K562 (cell line): ENCODE data around the gene KIAA2012. TPM values are rescaled to one million over a fixed set of nuclear protein-coding genes. Genes with fewer than 3 reads are reported as not detected.

Experiments
- ATAC-seq: fragments of 200-7000 bp; cut with Tn5 transposase; 3 replicates; pipeline ENCODE4 v1.9.1; 2020; ENCODE audit warnings: moderate library complexity
- BruUV-seq: library from RNA; stranded (reverse); fragments of 400-500 nt; replicated peaks from 2 replicates; lab custom pipeline; 2021; lab: Mats Ljungman, UMichigan
- CTCF ChIA-PET: fragments of 300-600 bp; formaldehyde crosslinking; extraction: SDS; loops from one replicate; lab custom pipeline; 2021; ENCODE audit warnings: low intra/inter-chr PET ratio; lab: Yijun Ruan, JAX
- POLR2A ChIA-PET: fragments of 300-600, 350-650 bp; sonication (Branson Sonifier 250); formaldehyde crosslinking; extraction: SDS; loops from one replicate; lab custom pipeline; 2021; ENCODE audit warnings: antibody characterized with exemption, inconsistent platforms; lab: Yijun Ruan, JAX
- DNase-seq, 4 experiments: peaks; one replicate each; pipeline versions ENCODE4 v3.0.0 to v3.0.0-alpha.2; 2011 to 2018; ENCODE audit warnings: low spot score in 3 of 4, mixed read lengths in 3 of 4; ENCODE audit errors: extremely low read depth in 1 of 4
- FAIRE-seq: peaks from 2 replicates; lab custom pipeline; 2011; peaks lifted over from hg19 to GRCh38; lab: Jason Lieb, UNC
- H2AFZ ChIP-seq: 2 replicates; pipeline ENCODE4 v1.6.0; 2011; ENCODE audit warnings: low read depth, low read length, control low read depth, inconsistent platforms
- H3K27ac ChIP-seq: fragments of 200-600 bp; 3 replicates; pipeline ENCODE4 v1.8.0; 2011; ENCODE audit warnings: low read depth, mild to moderate bottlenecking, control low read depth, inconsistent platforms, low read length, moderate library complexity, mixed read lengths; ENCODE audit errors: extremely low read depth
- H3K27me3 ChIP-seq, 2 experiments: fragments of 300-600 bp in 1 of 2; 2 replicates in 1 of 2; 3 replicates in 1 of 2; pipeline versions ENCODE4 v1.6.0 to v1.8.0; 2011; ENCODE audit warnings: inconsistent platforms in 2 of 2, low read length in 2 of 2, mild to moderate bottlenecking in 1 of 2, mixed read lengths in 1 of 2, moderate library complexity in 1 of 2; ENCODE audit not compliant: control insufficient read depth in 2 of 2, insufficient read depth in 2 of 2
- H3K36me3 ChIP-seq: fragments of 300-600 bp; 3 replicates; pipeline ENCODE4 v1.8.0; 2011; ENCODE audit warnings: mild to moderate bottlenecking, low read length, inconsistent platforms; ENCODE audit not compliant: control insufficient read depth, insufficient read depth
- H3K4me1 ChIP-seq, 2 experiments: fragments of 200-600 bp in 1 of 2; replicated peaks in 1 of 2; 2 replicates in 1 of 2; 3 replicates in 1 of 2; pipeline versions ENCODE4 v1.5.1 to v1.8.0; 2011; ENCODE audit warnings: inconsistent platforms in 2 of 2, low read length in 2 of 2, mild to moderate bottlenecking in 1 of 2, mixed read lengths in 1 of 2, moderate library complexity in 1 of 2; ENCODE audit not compliant: control insufficient read depth in 2 of 2, insufficient read depth in 2 of 2
- H3K4me2 ChIP-seq: 2 replicates; pipeline ENCODE4 v1.6.1; 2011; ENCODE audit warnings: low read length, control low read depth, inconsistent platforms, mixed read lengths; ENCODE audit not compliant: insufficient read depth
- H3K4me3 ChIP-seq: fragments of 200-600 bp; sonication (generic), shearing (Covaris generic); 2 replicates; pipeline ENCODE4 v1.5.1; 2016; ENCODE audit warnings: control low read depth, inconsistent platforms
- H3K79me2 ChIP-seq: fragments of 200-600 bp; 3 replicates; pipeline ENCODE4 v1.8.0; 2011; ENCODE audit warnings: low read length, inconsistent platforms; ENCODE audit not compliant: control insufficient read depth, insufficient read depth
- H3K9ac ChIP-seq, 2 experiments: 2 replicates each; pipeline versions ENCODE4 v1.6.0 to v1.6.1; 2011; ENCODE audit warnings: low read depth in 2 of 2, low read length in 2 of 2, control low read depth in 1 of 2, inconsistent platforms in 1 of 2, mild to moderate bottlenecking in 1 of 2, mixed read lengths in 1 of 2; ENCODE audit not compliant: insufficient read depth in 1 of 2
- H3K9me1 ChIP-seq: one replicate; pipeline ENCODE4 v1.6.0; 2011; ENCODE audit warnings: inconsistent platforms, mild to moderate bottlenecking, low read length, moderate library complexity; ENCODE audit not compliant: control insufficient read depth, insufficient read depth
- H3K9me3 ChIP-seq: replicated peaks from 2 replicates; pipeline ENCODE4 v1.5.1; 2011; ENCODE audit warnings: low read depth, low read length, inconsistent platforms; ENCODE audit not compliant: control insufficient read depth, insufficient read depth
- H4K20me1 ChIP-seq: replicated peaks from 2 replicates; pipeline ENCODE4 v1.6.1; 2011; ENCODE audit warnings: low read length, inconsistent platforms, mixed read lengths; ENCODE audit not compliant: control insufficient read depth, insufficient read depth
- ATF7 ChIP-seq: fragments of 450-650 bp; IDR thresholded peaks from 2 replicates; pipeline ENCODE4 v1.7.1; 2014; ENCODE audit warnings: mild to moderate bottlenecking, moderate library complexity
- BRF1 ChIP-seq: IDR thresholded peaks from 3 replicates; pipeline ENCODE4 v1.6.1; 2011; ENCODE audit warnings: borderline replicate concordance, mild to moderate bottlenecking; ENCODE audit not compliant: insufficient read length; ENCODE audit errors: extremely low read depth
- CBFA2T2 ChIP-seq: fragments of 450-650 bp; conservative IDR thresholded peaks from 2 replicates; pipeline ENCODE4 v1.6.1; 2017; ENCODE audit warnings: mild to moderate bottlenecking
- ETS2 ChIP-seq: IDR thresholded peaks from 2 replicates; pipeline ENCODE4 v1.6.1; 2016; ENCODE audit warnings: borderline replicate concordance, missing genetic modification characterization, mild to moderate bottlenecking, moderate library complexity, missing compliant biosample characterization; ENCODE audit not compliant: poor library complexity, severe bottlenecking
- FOS ChIP-seq: IDR thresholded peaks from 3 replicates; pipeline ENCODE4 v1.6.1; 2011; ENCODE audit not compliant: insufficient read length; ENCODE audit errors: extremely low read depth
- FOXA1 ChIP-seq: fragments of 450-650 bp; IDR thresholded peaks from 2 replicates; pipeline ENCODE4 v1.6.1; 2016; ENCODE audit warnings: mild to moderate bottlenecking, borderline replicate concordance
- GABPB1 ChIP-seq: sonication (generic); formaldehyde crosslinking; IDR thresholded peaks from 2 replicates; pipeline ENCODE4 v1.8.0; 2022; ENCODE audit warnings: mild to moderate bottlenecking, missing genetic modification reagents
- MTA1 ChIP-seq: fragments of 450-650 bp; IDR thresholded peaks from 2 replicates; pipeline ENCODE4 v1.6.1; 2017; ENCODE audit warnings: borderline replicate concordance
- NFIC ChIP-seq: fragments of 450-650 bp; IDR thresholded peaks from 2 replicates; pipeline ENCODE4 v1.6.1; 2017; ENCODE audit warnings: mild to moderate bottlenecking, inconsistent platforms
- PHF20 ChIP-seq: fragments of 450-650 bp; IDR thresholded peaks from 2 replicates; pipeline ENCODE4 v1.6.1; 2018; ENCODE audit not compliant: partially characterized antibody
- SIRT6 ChIP-seq: IDR thresholded peaks from one replicate; pipeline ENCODE4 v1.6.1; 2012; ENCODE audit warnings: low read depth, mild to moderate bottlenecking, control low read depth, inconsistent platforms, low read length, moderate library complexity
- TFAM ChIP-seq: fragments of 250-450 bp; sonication (Bioruptor Pico); conservative IDR thresholded peaks from 2 replicates; pipeline ENCODE4 v1.5.0; 2021; ENCODE audit warnings: mild to moderate bottlenecking, moderate library complexity
- ZNF12 ChIP-seq: sonication (generic); formaldehyde crosslinking; IDR thresholded peaks from 2 replicates; pipeline ENCODE4 v1.4.0; 2020; ENCODE audit warnings: mild to moderate bottlenecking, missing genetic modification reagents
- ZNF253 ChIP-seq: fragments of 250-450 bp; sonication (Bioruptor Pico); conservative IDR thresholded peaks from 2 replicates; pipeline ENCODE4 v1.6.1; 2021; ENCODE audit warnings: mild to moderate bottlenecking
- WGBS: fragments of 100-300 bp; shearing (Covaris generic); methylation state at CpG from one replicate; pipeline ENCODE4 v1.1.6; 2016; ENCODE audit warnings: low coverage, mixed read lengths; ENCODE audit not compliant: insufficient coverage; ENCODE audit errors: missing lambda C conversion rate; 5-methylcytosine and 5-hydroxymethylcytosine counted together
- in situ Hi-C: fragments of 300-500 bp; cut with MboI; formaldehyde crosslinking; loops from 4 replicates; pipeline ENCODE4 v1.15.0; 2018; ENCODE audit warnings: inconsistent platforms, mixed read lengths
- intact Hi-C: fragments of 100-400 bp; cut with micrococcal nuclease; formaldehyde crosslinking; loops from 2 replicates; pipeline ENCODE4 v1.14.2; 2022
- polyA plus RNA-seq, 8 experiments: library from polyadenylated mRNA; depleted of rRNA in 4 of 8; stranded (reverse) in 5 of 8; unstranded in 3 of 8; fragments of >200 nt; fragmentation: Nextera tagmentation in 2 of 8; fragmentation: Illumina TruSeq in 1 of 8; extraction: Ambion mirVana in 2 of 8; extraction: Trizol in 1 of 8; gene quantifications; 2 replicates each; pipeline versions ENCODE4 v1.2.1 to v1.2.3, GENCODE V29; 2011 to 2014; ENCODE audit warnings: inconsistent platforms in 1 of 8, missing spikeins in 1 of 8
- total RNA-seq, 7 experiments: library from RNA; depleted of rRNA in 6 of 7; stranded (reverse); fragments of >200 nt in 6 of 7; fragmentation: Illumina TruSeq in 2 of 7; extraction: Trizol in 2 of 7; gene quantifications; 2 replicates each; pipeline versions ENCODE4 v1.2.1 to v1.2.3, GENCODE V29; 2011 to 2021; ENCODE audit warnings: low replicate concordance in 1 of 7
- TF ChIP-seq, protein P1 (sequence below): fragments of 450-650 bp; IDR thresholded peaks from 2 replicates; pipeline ENCODE4 v1.6.1; 2016; ENCODE audit warnings: low read depth, mild to moderate bottlenecking, moderate library complexity

The KIAA2012 gene
- total and polyA plus RNA-seq, 9 of the 15 experiments (the other 6 are each of a cell fraction or from before 2014, with no cell fraction given): not detected

- BruUV-seq: no TSS peak
- FAIRE-seq (no peak), ATAC-seq (no peak)
These were observed 36.2 kb downstream of the KIAA2012 start for GRCh38 chr2:202109139-202109736.

DNA sequence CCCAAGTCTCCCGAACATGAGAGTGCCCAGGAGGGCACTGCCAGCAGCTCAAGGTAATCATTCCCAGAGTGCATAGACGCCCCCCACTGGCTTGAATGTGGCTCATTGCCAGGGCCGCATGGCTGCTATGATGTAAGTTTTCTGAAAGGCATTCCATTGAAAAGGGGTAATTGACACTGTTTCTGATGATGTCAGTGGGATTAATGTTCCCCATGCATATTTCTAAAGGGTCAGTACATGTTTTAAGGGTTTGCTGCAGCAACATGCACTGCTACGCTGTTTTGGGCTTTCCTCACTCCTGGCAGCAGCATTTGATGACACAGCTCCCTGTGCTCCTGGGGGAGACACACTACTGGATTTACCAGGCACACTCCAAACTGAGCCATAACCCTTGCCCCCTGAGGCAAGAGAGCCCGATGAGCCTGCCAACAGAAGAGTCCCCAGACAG, 36.7 kb downstream of the KIAA2012 start:
- no peaks in the 10 kb centered on the region for H3K36me3 ChIP-seq
- no peak overlapping the region for H3K4me2 ChIP-seq
- in situ Hi-C loops: no loop called here
- intact Hi-C loops: loop anchor here (5.0 kb wide), 1 partner anchor 53 kb away; no protein-coding TSS in a partner anchor
- no peak overlapping the region for H2AFZ ChIP-seq
- FAIRE-seq (no peak), DNase-seq (no peak), ATAC-seq (no peak)
- H3K9me1 ChIP-seq: no peaks in the 10 kb centered on the region
- ChIA-PET CTCF (no interaction called here), POLR2A (no interaction called here)
- H3K4me1 ChIP-seq: no peaks in the 10 kb centered on the region; a peak in 1 of 5 replicates
- no peaks in the 10 kb centered on the region for H4K20me1 ChIP-seq
- H3K27ac ChIP-seq: no peak overlapping the region
- 0% methylated on average over 4 of the region's 5 CpGs for WGBS
- no peak overlapping the region for H3K4me3 ChIP-seq
- no peaks in the 10 kb centered on the region for H3K79me2 ChIP-seq
- H3K9ac ChIP-seq: no peak overlapping the region
- H3K27me3 ChIP-seq: peaks cover 3 to 33% of the 10 kb centered on the region in 2 experiments; a peak in 4 of 5 replicates
- no peaks in the 10 kb centered on the region for H3K9me3 ChIP-seq
- no TSS peak for BruUV-seq
- TF ChIP-seq TFAM (CRISPR knock-in tag) (no peak), BRF1 (no peak), MTA1 (no peak), GABPB1 (CRISPR knock-in tag) (no peak), FOS (no peak), SIRT6 (no peak), ETS2 (tag) (no peak), ATF7 (no peak), ZNF12 (CRISPR knock-in tag) (no peak), FOXA1 (no peak), PHF20 (no peak), ZNF253 (CRISPR knock-in tag) (no peak)
- TF ChIP-seq, protein P1, sequence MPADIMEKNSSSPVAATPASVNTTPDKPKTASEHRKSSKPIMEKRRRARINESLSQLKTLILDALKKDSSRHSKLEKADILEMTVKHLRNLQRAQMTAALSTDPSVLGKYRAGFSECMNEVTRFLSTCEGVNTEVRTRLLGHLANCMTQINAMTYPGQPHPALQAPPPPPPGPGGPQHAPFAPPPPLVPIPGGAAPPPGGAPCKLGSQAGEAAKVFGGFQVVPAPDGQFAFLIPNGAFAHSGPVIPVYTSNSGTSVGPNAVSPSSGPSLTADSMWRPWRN: no peak

More at GRCh38 chr2:202109139-202109736, 36.2 kb downstream of the KIAA2012 start:
- Histone ChIP-seq H3K4me2 (no peak overlapping the region), H3K27ac (no peak overlapping the region), H4K20me1 (no peaks in the 10 kb centered on the region), H3K9ac (no peak overlapping the region), H3K4me3 (no peak overlapping the region), H3K9me3 (no peaks in the 10 kb centered on the region), H3K4me1 (no peaks in the 10 kb centered on the region; a peak in 1 of 5 replicates), H2AFZ (no peak overlapping the region), H3K27me3 (peaks cover 3 to 33% of the 10 kb centered on the region in 2 experiments; a peak in 4 of 5 replicates), H3K79me2 (no peaks in the 10 kb centered on the region), H3K36me3 (no peaks in the 10 kb centered on the region), H3K9me1 (no peaks in the 10 kb centered on the region)
- 2% methylated on average over 5 of the region's 6 CpGs for WGBS
- peak; percentile 69 for TF ChIP-seq NFIC
- TF ChIP-seq CBFA2T2: no peak
- in situ Hi-C loops (no loop called here), intact Hi-C loops (loop anchor here (5.0 kb wide), 1 partner anchor 53 kb away; no protein-coding TSS in a partner anchor)
- DNase-seq: no peak
- ChIA-PET POLR2A (no interaction called here), CTCF (no interaction called here)
